Stimulated activated CD8-positive, alpha-beta memory T cell treated with anti-CD3 and anti-CD28 coated beads, Interleukin-4, amount 100 ng/mL, for 1 hour (primary cell): ENCODE measurements around the gene CSPG5.

Experiments
- DNase-seq, 2 donors: peaks; one replicate each; pipeline ENCODE4 v3.0.0-alpha.2; 2020; ENCODE audit warnings: low read depth in 2 of 2, low spot score in 1 of 2

The CSPG5 gene

GRCh38 chr3:47541583-47542108, 37.0 kb downstream of the CSPG5 start:
- no peak for DNase-seq

- no peak for DNase-seq
These were observed 38.4 kb downstream of the CSPG5 start for GRCh38 chr3:47540281-47540680.

GRCh38 chr3:47536967-47537366, 41.7 kb downstream of the CSPG5 start:
- DNase-seq: no peak

GRCh38 chr3:47536221-47536891, 42.3 kb downstream of the CSPG5 start:
- no peak for DNase-seq

GRCh38 chr3:47533996-47534454, 44.6 kb downstream of the CSPG5 start:
- no peak for DNase-seq

- DNase-seq: no peak
These were observed 45.2 kb downstream of the CSPG5 start for GRCh38 chr3:47533481-47533880.

GRCh38 chr3:47527952-47528725, 50.5 kb downstream of the CSPG5 start:
- no peak for DNase-seq

- DNase-seq: no peak
These were observed 53.0 kb downstream of the CSPG5 start for GRCh38 chr3:47525617-47526016.

- no peak for DNase-seq
These were observed 55.2 kb downstream of the CSPG5 start for GRCh38 chr3:47523310-47524073.

GRCh38 chr3:47522082-47522987, 56.3 kb downstream of the CSPG5 start:
- peak; percentile 28 to 49 for DNase-seq

- no peak for DNase-seq
These were observed 57.9 kb downstream of the CSPG5 start for GRCh38 chr3:47520756-47521155.

GRCh38 chr3:47517937-47518336, 60.7 kb downstream of the CSPG5 start:
- no peak for DNase-seq

- DNase-seq: no peak
These were observed 62.8 kb downstream of the CSPG5 start for GRCh38 chr3:47515864-47516319.

- no peak for DNase-seq
These were observed 63.6 kb downstream of the CSPG5 start for GRCh38 chr3:47515100-47515499.

GRCh38 chr3:47513125-47513929, 65.3 kb downstream of the CSPG5 start, which contains the start of gene ELP6:
Gene ELP6 (minus strand): TSS chr3:47513712. CDS start chr3:47513590, 122 bp downstream.
- peak; percentile 94 to 95 for DNase-seq

- DNase-seq: peak in 1 of 2 donors; percentile 1
These were observed 66.1 kb downstream of the CSPG5 start for GRCh38 chr3:47512416-47513124.
